IMR-90 (cell line): ENCODE measurements around the gene UVSSA.

ENCODE experiments used
- FOS ChIP-seq: fragments of 150-350 bp; IDR thresholded peaks from 2 replicates; pipeline ENCODE4 v1.6.1; 2016; ENCODE audit warnings: low read depth, low read length
- POLR2A ChIP-seq: IDR thresholded peaks from 2 replicates; pipeline ENCODE4 v1.6.1; 2012; ENCODE audit warnings: mild to moderate bottlenecking, low read depth, low read length
- RAD21 ChIP-seq: IDR thresholded peaks from 2 replicates; pipeline ENCODE4 v1.6.1; 2012; ENCODE audit warnings: low read length, improper control_type of control experiment
- TF ChIP-seq, protein P1 (sequence below): conservative IDR thresholded peaks from 2 replicates; pipeline ENCODE4 v1.5.1; 2012; ENCODE audit warnings: mild to moderate bottlenecking, low read depth, low read length, improper control_type of control experiment

- TF ChIP-seq, protein P1, sequence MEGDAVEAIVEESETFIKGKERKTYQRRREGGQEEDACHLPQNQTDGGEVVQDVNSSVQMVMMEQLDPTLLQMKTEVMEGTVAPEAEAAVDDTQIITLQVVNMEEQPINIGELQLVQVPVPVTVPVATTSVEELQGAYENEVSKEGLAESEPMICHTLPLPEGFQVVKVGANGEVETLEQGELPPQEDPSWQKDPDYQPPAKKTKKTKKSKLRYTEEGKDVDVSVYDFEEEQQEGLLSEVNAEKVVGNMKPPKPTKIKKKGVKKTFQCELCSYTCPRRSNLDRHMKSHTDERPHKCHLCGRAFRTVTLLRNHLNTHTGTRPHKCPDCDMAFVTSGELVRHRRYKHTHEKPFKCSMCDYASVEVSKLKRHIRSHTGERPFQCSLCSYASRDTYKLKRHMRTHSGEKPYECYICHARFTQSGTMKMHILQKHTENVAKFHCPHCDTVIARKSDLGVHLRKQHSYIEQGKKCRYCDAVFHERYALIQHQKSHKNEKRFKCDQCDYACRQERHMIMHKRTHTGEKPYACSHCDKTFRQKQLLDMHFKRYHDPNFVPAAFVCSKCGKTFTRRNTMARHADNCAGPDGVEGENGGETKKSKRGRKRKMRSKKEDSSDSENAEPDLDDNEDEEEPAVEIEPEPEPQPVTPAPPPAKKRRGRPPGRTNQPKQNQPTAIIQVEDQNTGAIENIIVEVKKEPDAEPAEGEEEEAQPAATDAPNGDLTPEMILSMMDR: no peak
- no peak for TF ChIP-seq FOS
- no peak for TF ChIP-seq RAD21
- TF ChIP-seq POLR2A: no peak
Measured at GRCh38 chr4:1370321-1371124, 23.5 kb downstream of the UVSSA start.
